IPS DF 19.7 (cell line): Measurements from ENCODE around the gene IGF1R.
"Not testable (repeated sequence)": the region's sequence is repeated elsewhere in the genome, so short reads cannot be mapped to it uniquely, and the experiment has no call there.

Experiments used
- DNase-seq: peaks from one replicate; pipeline ENCODE4 v3.0.0-alpha.2; 2013; ENCODE audit warnings: low read depth, low spot score

The IGF1R gene

GRCh38 chr15:98996624-98997023 is 348.3 kb downstream of the IGF1R start:
- no peak for DNase-seq

GRCh38 chr15:98997312-98997711 is 349.0 kb downstream of the IGF1R start:
- no peak for DNase-seq

- DNase-seq, result no peak
These were observed 349.4 kb downstream of the IGF1R start for GRCh38 chr15:98997755-98998154.

- no peak for DNase-seq
These were observed 349.9 kb downstream of the IGF1R start for GRCh38 chr15:98998279-98998678.

GRCh38 chr15:98999233-98999632 is 350.9 kb downstream of the IGF1R start:
- no peak for DNase-seq

GRCh38 chr15:99002226-99002625 is 353.9 kb downstream of the IGF1R start:
- no peak for DNase-seq

GRCh38 chr15:99003317-99003716 is 355.0 kb downstream of the IGF1R start:
- DNase-seq, result not testable (repeated sequence)

GRCh38 chr15:99004998-99005974 is 356.9 kb downstream of the IGF1R start:
- not testable (repeated sequence) for DNase-seq

- DNase-seq, result no peak
These were observed 357.8 kb downstream of the IGF1R start for GRCh38 chr15:99006146-99006545.

- no peak for DNase-seq
These were observed 358.7 kb downstream of the IGF1R start for GRCh38 chr15:99006904-99007495.

GRCh38 chr15:99009741-99010330 is 361.5 kb downstream of the IGF1R start:
- DNase-seq, result no peak

- no peak for DNase-seq
These were observed 362.4 kb downstream of the IGF1R start for GRCh38 chr15:99010768-99011167.
